Ishikawa (cell line): Measurements from ENCODE around the gene CDH20.

ENCODE experiments used
- CEBPB ChIP-seq: IDR thresholded peaks from 2 replicates; pipeline ENCODE4 v1.6.1; 2012
- CREB1 ChIP-seq: IDR thresholded peaks from 2 replicates; pipeline ENCODE4 v1.6.1; 2012; ENCODE audit warnings: low read depth
- EGR1 ChIP-seq: IDR thresholded peaks from 2 replicates; pipeline ENCODE4 v1.6.1; 2012
- EP300 ChIP-seq: IDR thresholded peaks from 2 replicates; pipeline ENCODE4 v1.6.1; 2012; ENCODE audit warnings: borderline replicate concordance
- FOXM1 ChIP-seq: IDR thresholded peaks from 2 replicates; pipeline ENCODE4 v1.6.1; 2012; ENCODE audit warnings: low read depth, borderline replicate concordance
- NFIC ChIP-seq: IDR thresholded peaks from 2 replicates; pipeline ENCODE4 v1.6.1; 2012
- RAD21 ChIP-seq: IDR thresholded peaks from 2 replicates; pipeline ENCODE4 v1.6.1; 2012; ENCODE audit warnings: low read depth
- REST ChIP-seq: IDR thresholded peaks from 2 replicates; pipeline ENCODE4 v1.6.1; 2012; ENCODE audit warnings: low read depth, mild to moderate bottlenecking
- TAF1 ChIP-seq: IDR thresholded peaks from 2 replicates; pipeline ENCODE4 v1.6.1; 2012; ENCODE audit warnings: low read depth, mild to moderate bottlenecking
- TCF12 ChIP-seq: IDR thresholded peaks from 2 replicates; pipeline ENCODE4 v1.6.1; 2012; ENCODE audit warnings: low read depth
- TEAD4 ChIP-seq: IDR thresholded peaks from 2 replicates; pipeline ENCODE4 v1.6.1; 2012
- USF1 ChIP-seq: IDR thresholded peaks from 2 replicates; pipeline ENCODE4 v1.6.1; 2012
- YY1 ChIP-seq: IDR thresholded peaks from 2 replicates; pipeline ENCODE4 v1.6.1; 2012; ENCODE audit warnings: low read depth
- ZBTB7A ChIP-seq: IDR thresholded peaks from 2 replicates; pipeline ENCODE4 v1.6.1; 2012; ENCODE audit warnings: low read depth
- TF ChIP-seq, protein P1 (sequence below): IDR thresholded peaks from 2 replicates; pipeline ENCODE4 v1.6.1; 2012

The CDH20 gene

DNA sequence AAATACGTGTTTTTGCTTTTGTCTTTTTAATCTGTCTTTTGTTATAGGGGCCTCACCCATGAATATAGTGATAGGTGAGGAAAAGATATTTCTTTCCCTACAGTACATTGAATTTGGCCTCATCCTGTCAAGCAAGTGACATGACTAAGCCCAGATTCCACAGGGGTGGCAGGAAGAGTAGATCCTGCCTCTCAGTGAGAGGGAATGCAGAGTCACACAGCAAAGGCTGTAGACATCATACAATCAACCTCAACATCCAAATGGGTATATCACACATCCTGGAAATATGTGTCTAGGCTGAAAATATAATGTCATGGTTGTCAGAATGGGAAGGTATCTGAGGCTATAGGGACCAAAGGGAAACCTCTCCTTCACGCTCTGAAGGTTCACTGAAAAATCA is 269.6 kb downstream of the CDH20 start:
- no peak for TF ChIP-seq FOXM1
- no peak for TF ChIP-seq EGR1
- no peak for TF ChIP-seq TAF1
- no peak for TF ChIP-seq RAD21
- TF ChIP-seq TCF12 = no peak
- TF ChIP-seq YY1 = no peak
- TF ChIP-seq EP300 = no peak
- no peak for TF ChIP-seq CEBPB
- TF ChIP-seq ZBTB7A = no peak
- TF ChIP-seq USF1 = no peak
- no peak for TF ChIP-seq NFIC
- TF ChIP-seq, protein P1, sequence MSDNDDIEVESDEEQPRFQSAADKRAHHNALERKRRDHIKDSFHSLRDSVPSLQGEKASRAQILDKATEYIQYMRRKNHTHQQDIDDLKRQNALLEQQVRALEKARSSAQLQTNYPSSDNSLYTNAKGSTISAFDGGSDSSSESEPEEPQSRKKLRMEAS = no peak
- TF ChIP-seq CREB1 = no peak
- no peak for TF ChIP-seq REST
- TF ChIP-seq TEAD4 = no peak
